Heart left ventricle (tissue), 13 donors: ENCODE measurements around the gene UBE2E2.

Experiments used
- CTCF ChIP-seq, 12 donors: fragments of 200-600 bp; sonication (generic) in 4 of 12; IDR thresholded peaks; one replicate each; pipeline versions ENCODE4 v1.5.0 to v1.8.0; 2018 to 2022; ENCODE audit warnings: antibody characterized with exemption in 12 of 12, mild to moderate bottlenecking in 5 of 12
- POLR2A ChIP-seq, 2 donors: fragments of 450-650 bp; IDR thresholded peaks; one replicate each; pipeline ENCODE4 v1.6.1; 2017; ENCODE audit warnings: antibody characterized with exemption in 2 of 2, mild to moderate bottlenecking in 2 of 2, moderate library complexity in 2 of 2
- donor health status: ischemic (EF 13 %, LVEDD 7.1; RV severe dilation, severe dysfunction).
- donor health status: DM: no; HTN: yes; CAD: no.
- donor health status: DM: no; HTN: no; CAD: no.
- donor health status: ischemic (EF 25% LVEDD 6.9; RV normal size, moderate dysfunction).
- donor health status: ischemic (EF 25% LVEDD 5.7; RV mildly dilated, moderate dysfunction).
- donor health status: ischemic (EF 35%, LVEDD 5.7; RV mildly dilated, moderate dysfunction).
- donor health status: nonischemic (EF 11% LVEDD 7.7; RV severe dilation, severe dysfunction).
- donor health status: DM: yes; HTN: yes; CAD: no.
- donor health status: PGD.
- donor health status: ischemic (EF 29% LVEDD 5.4; RV normal size, mild dysfunction).
- donor health status: nonischemic (EF 23%, LVEDD 6.1; RV moderate dilation, normal function).

GRCh38 chr3:23542079-23542478 lies 339.0 kb downstream of the UBE2E2 start:
- TF ChIP-seq CTCF (IDR thresholded peaks at IDR 0.05) (no peak), POLR2A (IDR thresholded peaks at IDR 0.05) (no peak)
